RPMI8226 (cell line): ENCODE data around the gene CDR2L.

Experiments
- DNase-seq: peaks from one replicate; pipeline ENCODE4 v3.0.0-alpha.2; 2015

Gene CDR2L

DNA sequence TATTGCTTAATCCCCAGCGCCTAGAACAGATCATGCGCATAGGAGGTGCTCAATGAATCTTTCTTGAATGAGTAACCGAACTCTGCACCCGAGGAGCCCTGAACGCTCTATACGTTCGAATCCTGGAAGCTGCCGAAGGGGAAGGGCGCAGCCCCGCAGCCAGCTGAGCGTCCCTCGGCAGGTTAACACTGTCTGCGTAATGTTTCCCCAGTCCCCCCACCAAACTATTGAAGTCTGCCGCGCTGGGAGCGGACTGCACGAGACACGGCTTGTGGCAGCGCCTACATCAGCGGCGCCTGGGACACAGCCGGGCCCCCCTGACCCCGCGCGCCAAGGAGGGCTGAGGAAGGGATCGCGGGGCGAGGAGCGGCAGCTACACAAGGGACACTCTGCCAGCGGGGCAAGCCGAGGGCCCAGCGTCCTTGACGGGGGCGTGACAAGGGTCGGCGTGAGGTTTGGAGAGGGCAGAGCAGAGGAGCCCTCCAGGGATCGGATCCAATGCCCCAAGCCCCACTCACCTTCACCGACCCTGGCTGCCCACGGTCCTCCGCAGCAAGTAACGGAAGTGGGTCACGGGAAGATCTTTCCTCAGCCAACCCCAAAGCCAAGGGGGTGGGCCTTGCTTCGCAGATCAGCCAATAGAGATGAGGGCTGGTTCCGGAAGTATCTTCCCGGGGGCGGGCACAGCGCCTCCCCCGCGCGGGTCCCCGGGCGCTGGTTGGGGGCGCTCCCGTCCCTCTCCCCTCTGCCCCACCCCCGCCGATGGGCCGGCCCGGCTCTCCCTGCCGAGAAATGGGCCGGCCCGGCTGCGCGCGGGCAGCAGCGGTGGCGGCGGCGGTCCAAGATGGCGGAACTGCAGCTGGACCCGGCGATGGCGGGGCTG, 59.2 kb downstream of the CDR2L start, which contains the start of the genes ATP5PD and KCTD2:
ATP5PD (minus strand) TSS at position 563 of the 883 bp plus-strand sequence. CDS start 4,319 bp downstream, outside the sequence.
KCTD2 (plus strand) TSS at position 819 of the 883 bp plus-strand sequence; CDS start at position 845, 26 bp downstream.
- DNase-seq = peak; percentile 97

DNA sequence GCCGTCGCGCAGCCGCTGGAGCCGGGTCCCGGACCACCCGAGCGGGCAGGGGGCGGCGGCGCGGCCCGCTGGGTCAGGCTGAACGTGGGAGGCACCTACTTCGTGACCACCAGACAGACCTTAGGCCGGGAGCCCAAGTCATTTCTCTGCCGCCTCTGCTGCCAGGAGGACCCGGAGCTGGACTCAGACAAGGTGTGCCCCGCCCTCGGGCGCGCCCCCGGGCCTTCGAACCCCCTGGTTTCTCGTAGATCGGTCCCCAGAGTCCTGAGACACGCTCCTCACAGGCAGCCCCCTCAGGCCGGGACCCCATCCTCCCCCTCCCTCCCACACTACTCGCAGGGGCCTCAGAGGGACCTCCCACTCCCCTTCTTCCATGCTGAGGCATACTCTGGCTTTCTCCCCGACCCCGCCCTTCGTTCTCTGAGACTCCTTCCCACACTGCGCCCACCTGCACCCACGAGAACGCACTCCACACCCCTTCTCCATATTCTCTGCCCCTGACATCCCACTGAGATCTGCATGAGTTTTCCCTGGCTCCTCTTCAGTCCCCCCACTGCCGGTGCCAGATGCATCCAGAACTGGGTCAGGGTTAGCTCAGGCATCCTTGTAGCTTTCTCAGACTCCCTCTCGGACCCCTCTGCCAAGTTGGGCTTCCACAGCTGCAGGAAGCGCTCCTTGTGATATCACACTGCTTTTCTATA, 60.1 kb downstream of the CDR2L start:
- DNase-seq = peak; percentile 26

DNA sequence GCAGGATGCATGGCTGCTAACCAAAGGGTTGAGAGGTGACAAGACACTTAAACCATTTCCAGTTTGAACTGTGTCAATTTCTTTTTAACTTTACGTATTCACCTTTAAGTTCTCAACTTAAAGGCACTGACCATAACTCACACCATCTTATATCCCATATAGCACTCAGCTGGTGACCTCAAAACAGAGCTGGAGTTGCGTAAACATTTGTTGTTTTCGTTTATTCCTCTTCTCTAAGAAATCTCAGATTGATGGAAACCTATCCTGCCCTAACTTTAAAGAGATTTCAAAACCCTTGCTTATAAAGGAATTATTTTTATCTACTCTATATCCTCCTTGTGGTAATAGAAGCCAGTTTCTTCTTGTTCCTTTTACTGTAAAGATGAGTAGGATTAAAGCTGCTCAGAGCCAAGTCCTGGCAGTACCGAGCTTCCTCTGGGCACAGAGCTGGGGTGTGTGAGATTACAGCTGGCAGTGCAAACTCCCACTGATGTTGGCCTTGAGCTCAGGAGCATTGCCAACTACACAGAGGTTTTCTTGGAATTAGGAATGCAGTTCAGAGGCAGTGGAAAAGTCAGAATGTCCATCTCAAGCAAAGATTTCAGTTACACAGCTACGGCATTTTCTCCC, 60.9 kb downstream of the CDR2L start:
- no peak for DNase-seq

DNA sequence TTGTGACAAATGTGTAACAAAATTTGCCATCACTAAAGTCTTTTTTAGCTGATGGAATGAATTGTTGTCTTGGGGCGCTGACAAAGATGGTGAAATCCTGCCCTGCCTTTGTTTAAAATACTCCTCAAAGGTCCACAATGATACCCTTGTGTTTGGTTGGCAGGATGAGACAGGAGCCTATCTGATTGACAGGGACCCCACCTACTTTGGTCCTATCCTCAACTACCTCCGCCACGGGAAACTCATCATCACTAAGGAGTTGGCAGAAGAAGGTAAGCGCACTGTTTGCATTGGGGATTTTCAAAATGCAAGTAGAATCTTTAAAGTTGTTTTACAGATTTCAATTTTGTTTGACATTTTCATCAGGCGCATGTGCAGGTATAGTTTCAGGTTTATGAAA, 61.6 kb downstream of the CDR2L start:
- no peak for DNase-seq

DNA sequence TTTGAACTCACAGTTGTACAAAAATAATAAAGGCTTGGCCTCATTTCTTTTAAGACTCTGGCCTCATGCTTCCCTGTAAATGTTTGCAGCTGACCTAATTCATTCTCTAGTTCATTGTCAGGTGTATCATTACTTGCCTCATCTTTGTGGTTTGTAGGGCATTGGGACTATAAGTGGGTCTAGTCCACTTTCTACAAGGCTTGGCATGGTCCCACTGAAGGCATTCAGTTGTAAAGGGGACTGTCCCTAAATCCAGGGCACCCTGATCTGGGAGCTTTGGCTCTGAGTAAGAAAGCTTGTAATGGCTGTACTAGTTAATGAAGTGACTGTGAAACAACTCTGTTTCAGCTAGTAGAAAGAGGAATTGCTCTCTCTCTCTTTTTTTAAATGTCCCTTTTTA, 62.3 kb downstream of the CDR2L start:
- DNase-seq = no peak

DNA sequence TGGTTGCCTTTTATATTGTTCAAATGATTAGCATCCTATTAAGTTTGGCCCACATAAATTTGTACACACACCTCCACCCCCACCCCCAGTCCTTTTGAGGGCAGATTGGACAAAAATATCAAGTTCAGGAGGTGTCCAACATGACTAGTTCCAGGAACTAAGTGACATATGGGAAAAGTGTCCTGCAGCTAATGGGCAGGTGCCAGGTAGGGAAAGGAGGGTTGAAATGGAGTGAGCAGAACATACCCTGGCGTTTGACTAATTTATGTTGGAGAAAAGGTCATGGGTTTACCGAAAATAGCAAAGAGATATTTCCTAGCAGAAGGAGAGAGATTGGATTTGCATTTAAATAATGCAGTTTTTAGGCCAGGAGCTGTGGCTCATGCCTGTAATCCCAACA, 64.5 kb downstream of the CDR2L start:
- DNase-seq = no peak
